Activated CD4-positive, alpha-beta memory T cell treated with anti-CD3 and anti-CD28 coated beads, Interleukin-2, amount 10 ng/mL, durations not matched to agents 7 days and 5 days (primary cell): ENCODE measurements around the gene SNAPC3. TPM values are rescaled to one million over a fixed set of nuclear protein-coding genes. Genes with fewer than 3 reads are reported as not detected.
"Not testable (repeated sequence)": the region's sequence is repeated elsewhere in the genome, so short reads cannot be mapped to it uniquely, and the experiment has no call there.

ENCODE experiments used
- CTCF ChIA-PET: fragments of 350-600 bp; sonication (Branson Sonifier 250); formaldehyde crosslinking; loops from one replicate; lab custom pipeline; 2021; ENCODE audit warnings: antibody characterized with exemption, inconsistent platforms; lab: Charles Lee
- POLR2A ChIA-PET: fragments of 350-600 bp; sonication (Branson Sonifier 250); formaldehyde crosslinking; loops from one replicate; lab custom pipeline; 2021; ENCODE audit warnings: antibody characterized with exemption; lab: Charles Lee
- DNase-seq: peaks from one replicate; pipeline ENCODE4 v3.0.0-alpha.2; 2020
- H3K27ac Mint-ChIP-seq: one replicate; pipeline ENCODE4 v1.8.0; 2021; ENCODE audit warnings: mild to moderate bottlenecking, mixed read lengths
- H3K27me3 Mint-ChIP-seq: one replicate; pipeline ENCODE4 v1.8.0; 2021; ENCODE audit warnings: mixed read lengths
- H3K36me3 Mint-ChIP-seq: one replicate; pipeline ENCODE4 v1.8.0; 2021; ENCODE audit warnings: low read depth, mixed read lengths
- H3K4me1 Mint-ChIP-seq: one replicate; pipeline ENCODE4 v1.8.0; 2021; ENCODE audit warnings: mixed read lengths
- H3K4me3 Mint-ChIP-seq: one replicate; pipeline ENCODE4 v1.8.0; 2021; ENCODE audit warnings: mild to moderate bottlenecking, mixed read lengths
- H3K9me3 Mint-ChIP-seq: one replicate; pipeline ENCODE4 v1.8.0; 2021; ENCODE audit warnings: mixed read lengths
- total RNA-seq, 2 experiments: library from RNA; stranded (reverse); gene quantifications; one replicate each; pipeline ENCODE4 v1.2.3, GENCODE V29; 2021

Gene SNAPC3
- total RNA-seq, result 10 to 100 TPM; 35.6 to 37.5 TPM

DNA sequence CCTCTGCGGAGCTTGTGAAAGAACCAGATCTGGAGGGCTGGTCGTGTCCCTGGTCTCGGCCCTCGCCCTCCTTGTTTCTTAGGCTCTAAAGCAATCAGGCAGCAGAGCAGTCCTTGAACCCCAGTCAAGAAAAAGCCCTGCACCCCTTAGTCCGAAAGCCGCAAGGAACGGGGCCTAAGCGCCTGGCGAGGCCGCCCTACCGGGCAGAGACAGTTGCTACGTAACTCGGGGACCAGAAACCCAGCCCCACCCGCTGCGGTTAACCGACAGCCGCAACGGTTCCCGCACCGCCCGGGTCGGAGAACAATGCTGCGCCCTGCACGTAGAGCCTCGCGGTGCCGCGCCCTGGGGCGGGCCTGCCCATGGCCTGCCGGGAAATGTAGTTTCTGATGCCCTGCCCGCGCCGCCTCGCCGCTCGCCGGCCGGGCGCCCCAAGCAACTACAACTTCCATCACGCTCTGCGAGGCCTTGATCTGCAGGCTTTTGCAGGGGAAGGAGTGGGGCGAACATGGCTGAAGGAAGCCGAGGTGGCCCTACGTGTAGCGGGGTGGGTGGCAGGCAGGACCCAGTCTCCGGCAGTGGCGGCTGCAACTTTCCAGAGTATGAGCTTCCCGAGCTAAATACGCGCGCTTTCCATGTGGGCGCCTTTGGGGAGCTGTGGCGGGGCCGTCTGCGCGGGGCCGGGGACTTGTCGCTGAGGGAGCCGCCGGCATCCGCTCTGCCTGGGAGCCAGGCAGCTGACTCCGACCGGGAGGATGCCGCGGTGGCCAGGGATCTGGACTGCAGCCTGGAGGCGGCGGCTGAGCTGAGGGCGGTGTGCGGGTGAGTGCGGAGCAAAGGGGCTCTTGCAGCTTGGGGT, at the start of gene SNAPC3:
TSS of gene SNAPC3 (plus strand) at position 505 of the 859 bp plus-strand sequence. CDS start at position 509, 4 bp downstream.
- CTCF ChIA-PET, result interaction anchor here (0.9 to 3.1 kb wide), 4 partner anchors 9 to 112 kb away, joined by 3 to 12 read pairs (median 4); no protein-coding TSS in a partner anchor
- H3K4me1 Mint-ChIP-seq, result peaks cover 40% of the 10 kb centered on the region

GRCh38 chr9:15373881-15374280, 48.8 kb upstream of the SNAPC3 start:
- no peaks in the 10 kb centered on the region for H3K4me1 Mint-ChIP-seq
- H3K9me3 Mint-ChIP-seq, result no peaks in the 10 kb centered on the region
- ChIA-PET CTCF (interaction anchor here (0.6 kb wide), 1 partner anchor 116 kb away, joined by 4 read pairs; no protein-coding TSS in a partner anchor), POLR2A (no interaction called here)
- no peaks in the 10 kb centered on the region for H3K36me3 Mint-ChIP-seq
- peaks cover 5% of the 10 kb centered on the region for H3K27me3 Mint-ChIP-seq
- H3K27ac Mint-ChIP-seq, result no peak overlapping the region
- H3K4me3 Mint-ChIP-seq, result no peak overlapping the region
- no peak for DNase-seq

More for the DNA sequence above, at the start of gene SNAPC3:
- Mint-ChIP-seq H3K9me3 (no peaks in the 10 kb centered on the region), H3K27me3 (peaks cover 6% of the 10 kb centered on the region), H3K36me3 (peaks cover 35% of the 10 kb centered on the region), H3K27ac (peak within 1 kb of the TSS; percentile 83), H3K4me3 (peak within 1 kb of the TSS; percentile 93)
- DNase-seq, result peak; percentile 96
- POLR2A ChIA-PET, result interaction anchor here (0.8 to 3.7 kb wide), 12 partner anchors 10 to 141 kb away, joined by 3 to 38 read pairs (median 4); partner anchors contain the start of genes CCDC171 and PSIP1

DNA sequence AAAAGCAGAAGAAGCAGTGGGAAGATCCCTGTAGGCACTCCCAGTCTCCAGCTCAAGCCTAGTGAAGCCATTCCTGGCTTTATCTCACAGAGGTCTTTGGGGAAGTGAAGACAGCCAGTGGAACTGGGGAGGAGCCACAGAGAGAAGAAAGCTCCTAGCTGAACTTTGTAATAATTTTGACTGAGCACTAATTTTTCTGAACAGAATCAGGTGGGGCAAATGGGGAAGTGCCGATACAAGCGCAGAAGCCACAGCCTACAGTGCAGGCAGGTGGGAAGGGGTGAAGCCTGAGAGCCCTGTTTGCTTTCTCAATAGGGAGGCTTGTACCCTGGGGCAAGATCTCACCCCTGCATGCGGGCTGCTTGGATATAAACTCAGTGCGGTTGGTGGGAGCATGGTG, 48.4 kb upstream of the SNAPC3 start:
- Mint-ChIP-seq H3K27ac (no peak overlapping the region), H3K4me1 (no peaks in the 10 kb centered on the region), H3K9me3 (no peaks in the 10 kb centered on the region), H3K36me3 (no peaks in the 10 kb centered on the region), H3K4me3 (no peak overlapping the region), H3K27me3 (peaks cover 5% of the 10 kb centered on the region)
- ChIA-PET POLR2A (no interaction called here), CTCF (interaction anchor here (0.6 kb wide), 1 partner anchor 115 kb away, joined by 4 read pairs; no protein-coding TSS in a partner anchor)
- DNase-seq, result no peak

GRCh38 chr9:15374825-15375224, 47.9 kb upstream of the SNAPC3 start:
- Mint-ChIP-seq H3K9me3 (no peaks in the 10 kb centered on the region), H3K36me3 (no peaks in the 10 kb centered on the region), H3K4me1 (no peaks in the 10 kb centered on the region), H3K27me3 (peaks cover 9% of the 10 kb centered on the region), H3K4me3 (no peak overlapping the region), H3K27ac (no peak overlapping the region)
- DNase-seq, result no peak
- POLR2A ChIA-PET, result no interaction called here
- CTCF ChIA-PET, result no interaction called here

GRCh38 chr9:15377625-15378540, 44.8 kb upstream of the SNAPC3 start:
- DNase-seq, result no peak
- ChIA-PET CTCF (no interaction called here), POLR2A (no interaction called here)
- Mint-ChIP-seq H3K27ac (no peak overlapping the region), H3K4me3 (no peak overlapping the region), H3K4me1 (no peaks in the 10 kb centered on the region), H3K9me3 (no peaks in the 10 kb centered on the region), H3K36me3 (no peaks in the 10 kb centered on the region), H3K27me3 (peaks cover 6% of the 10 kb centered on the region)

- H3K4me1 Mint-ChIP-seq, H3K4me3 Mint-ChIP-seq, H3K9me3 Mint-ChIP-seq, DNase-seq, H3K36me3 Mint-ChIP-seq, H3K27me3 Mint-ChIP-seq, POLR2A ChIA-PET, H3K27ac Mint-ChIP-seq: not testable (repeated sequence)
- CTCF ChIA-PET, result interaction anchor here (0.7 kb wide), 1 partner anchor 41 kb away, joined by 3 read pairs; no protein-coding TSS in a partner anchor
Measured at GRCh38 chr9:15379317-15379716, 43.4 kb upstream of the SNAPC3 start.

DNA sequence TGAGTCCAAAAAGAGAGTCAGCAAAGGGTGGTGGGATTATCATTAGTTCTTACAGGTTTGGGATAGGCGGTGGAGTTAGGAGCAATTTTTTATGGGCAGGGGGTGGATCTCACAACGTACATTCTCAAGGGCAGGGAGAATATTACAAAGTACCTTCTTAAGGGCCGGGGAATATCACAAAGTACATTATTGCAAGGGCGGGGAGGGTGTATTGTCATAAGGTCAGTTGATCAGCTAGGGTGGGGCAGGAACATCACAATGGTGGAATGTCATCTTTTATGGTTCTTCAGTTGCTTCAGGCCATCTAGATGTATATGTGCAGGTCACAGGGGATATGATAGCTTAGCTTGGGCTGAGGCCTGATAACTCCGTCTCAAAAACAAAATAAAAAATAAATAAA, 42.8 kb upstream of the SNAPC3 start:
- H3K4me1 Mint-ChIP-seq, H3K27ac Mint-ChIP-seq, H3K9me3 Mint-ChIP-seq, H3K27me3 Mint-ChIP-seq, H3K4me3 Mint-ChIP-seq, DNase-seq, POLR2A ChIA-PET, H3K36me3 Mint-ChIP-seq, CTCF ChIA-PET: not testable (repeated sequence)

- ChIA-PET POLR2A (no interaction called here), CTCF (no interaction called here)
- Mint-ChIP-seq H3K9me3 (no peaks in the 10 kb centered on the region), H3K27ac (no peak overlapping the region), H3K4me1 (no peaks in the 10 kb centered on the region), H3K36me3 (no peaks in the 10 kb centered on the region), H3K4me3 (no peak overlapping the region), H3K27me3 (peaks cover 6% of the 10 kb centered on the region)
- no peak for DNase-seq
Measured at GRCh38 chr9:15381491-15381890, 41.2 kb upstream of the SNAPC3 start.

DNA sequence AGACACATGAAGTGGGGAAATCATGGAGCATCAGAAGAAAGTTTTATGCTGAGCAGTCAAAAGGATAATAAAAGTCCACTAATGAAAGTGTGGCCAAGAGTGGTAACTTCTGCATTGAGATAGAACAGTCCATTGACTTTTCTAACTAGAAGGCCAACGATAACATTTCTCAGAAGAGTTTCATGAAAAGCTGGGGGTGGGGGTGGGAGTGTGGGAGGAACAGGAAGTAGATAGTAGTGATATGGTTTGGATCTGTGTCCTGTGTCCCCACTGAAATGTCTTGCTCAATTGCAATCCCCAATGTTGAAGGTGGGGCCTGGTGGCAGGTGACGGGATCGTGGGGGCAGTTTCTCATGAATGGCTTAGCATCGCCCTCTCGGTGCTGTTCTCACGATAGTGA, 36.2 kb upstream of the SNAPC3 start:
- Mint-ChIP-seq H3K36me3 (no peaks in the 10 kb centered on the region), H3K4me1 (peaks cover 1% of the 10 kb centered on the region), H3K4me3 (no peak overlapping the region), H3K27ac (no peak overlapping the region), H3K27me3 (no peaks in the 10 kb centered on the region), H3K9me3 (no peaks in the 10 kb centered on the region)
- no peak for DNase-seq
- ChIA-PET POLR2A (no interaction called here), CTCF (no interaction called here)

GRCh38 chr9:15389173-15389572, 33.5 kb upstream of the SNAPC3 start:
- DNase-seq, result no peak
- Mint-ChIP-seq H3K36me3 (no peaks in the 10 kb centered on the region), H3K4me1 (peaks cover 1% of the 10 kb centered on the region), H3K9me3 (no peaks in the 10 kb centered on the region), H3K27me3 (no peaks in the 10 kb centered on the region), H3K27ac (no peak overlapping the region), H3K4me3 (no peak overlapping the region)
- POLR2A ChIA-PET, result no interaction called here
- CTCF ChIA-PET, result no interaction called here

GRCh38 chr9:15389631-15390030, 33.0 kb upstream of the SNAPC3 start:
- no peak for DNase-seq
- Mint-ChIP-seq H3K4me3 (no peak overlapping the region), H3K9me3 (no peaks in the 10 kb centered on the region), H3K27ac (no peak overlapping the region), H3K27me3 (no peaks in the 10 kb centered on the region), H3K4me1 (peaks cover 1% of the 10 kb centered on the region), H3K36me3 (no peaks in the 10 kb centered on the region)
- ChIA-PET CTCF (no interaction called here), POLR2A (no interaction called here)

DNA sequence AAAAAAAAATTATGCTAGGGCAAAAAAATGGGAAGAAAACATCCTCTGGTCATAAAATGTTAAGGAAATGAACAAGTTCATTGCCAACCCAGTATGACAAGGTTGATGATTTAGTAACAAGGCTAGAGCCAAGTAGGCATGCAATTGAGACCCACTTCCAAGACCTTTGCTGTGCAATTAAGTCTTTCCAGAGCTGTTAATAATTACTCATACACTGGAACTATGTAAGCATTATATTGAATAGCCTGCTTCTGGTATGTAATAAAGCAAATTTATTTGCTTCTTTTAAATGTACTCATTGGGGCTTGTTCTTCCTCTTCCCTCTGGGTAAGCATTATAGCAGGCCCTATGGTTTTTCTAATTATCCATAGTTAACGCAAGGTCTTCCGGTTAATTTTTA, 32.5 kb upstream of the SNAPC3 start:
- Mint-ChIP-seq H3K27ac (no peak overlapping the region), H3K36me3 (no peaks in the 10 kb centered on the region), H3K9me3 (no peaks in the 10 kb centered on the region), H3K27me3 (no peaks in the 10 kb centered on the region), H3K4me1 (peaks cover 1% of the 10 kb centered on the region), H3K4me3 (no peak overlapping the region)
- ChIA-PET CTCF (no interaction called here), POLR2A (no interaction called here)
- no peak for DNase-seq

DNA sequence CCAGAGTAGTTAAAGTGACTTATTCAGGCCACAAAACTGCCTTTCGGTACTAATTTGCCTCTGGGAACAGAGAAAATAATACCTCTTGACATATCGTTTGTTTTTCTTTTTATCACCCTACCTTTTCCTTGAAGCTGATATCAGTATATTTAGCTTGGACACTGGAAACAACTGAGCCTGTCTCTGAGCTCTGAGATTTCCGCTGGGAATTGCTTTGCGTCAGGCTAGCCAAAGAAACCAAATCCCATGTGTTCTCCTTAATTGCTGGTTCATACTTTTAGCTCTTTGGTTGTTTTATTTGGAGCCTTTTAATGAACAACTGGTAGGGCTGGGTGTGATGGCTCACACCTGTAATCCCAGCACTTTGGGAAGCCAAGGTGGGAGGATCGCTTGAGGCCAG, 30.3 kb upstream of the SNAPC3 start:
- no peak overlapping the region for H3K4me3 Mint-ChIP-seq
- no peaks in the 10 kb centered on the region for H3K4me1 Mint-ChIP-seq
- ChIA-PET POLR2A (no interaction called here), CTCF (no interaction called here)
- no peak overlapping the region for H3K27ac Mint-ChIP-seq
- no peaks in the 10 kb centered on the region for H3K36me3 Mint-ChIP-seq
- no peak for DNase-seq
- no peaks in the 10 kb centered on the region for H3K27me3 Mint-ChIP-seq
- H3K9me3 Mint-ChIP-seq, result no peaks in the 10 kb centered on the region
